HepG2 (cell line): ENCODE measurements around the gene NPC1. TPM values are rescaled to one million over a fixed set of nuclear protein-coding genes. Genes with fewer than 3 reads are reported as not detected.
A peak's percentile ranks its signal among the peaks of the same experiment; 100 is the strongest.

Experiments used
- ARID3A ChIP-seq: IDR thresholded peaks from 2 replicates; pipeline ENCODE4 v1.6.1; 2012; ENCODE audit warnings: low read depth, low read length, improper control_type of control experiment
- CREB3 ChIP-seq: sonication (generic); formaldehyde crosslinking; IDR thresholded peaks from 2 replicates; pipeline ENCODE4 v1.5.0; 2020; ENCODE audit warnings: missing genetic modification reagents
- FOXA3 ChIP-seq: IDR thresholded peaks from 2 replicates; pipeline ENCODE4 v1.6.1; 2016; ENCODE audit warnings: missing genetic modification reagents, missing compliant biosample characterization
- HNF1A ChIP-seq, 2 experiments: sonication (generic) in 1 of 2; formaldehyde crosslinking in 1 of 2; IDR thresholded peaks; 2 replicates each; pipeline versions ENCODE4 v1.4.0 to v1.6.1; 2016 to 2020; ENCODE audit warnings: borderline replicate concordance in 1 of 2, low read depth in 1 of 2, mild to moderate bottlenecking in 1 of 2, missing genetic modification reagents in 1 of 2
- HNF4A ChIP-seq: sonication (generic); formaldehyde crosslinking; IDR thresholded peaks from 2 replicates; pipeline ENCODE4 v1.4.0; 2020; ENCODE audit warnings: missing genetic modification reagents
- ISL2 ChIP-seq: sonication (generic); formaldehyde crosslinking; IDR thresholded peaks from 2 replicates; pipeline ENCODE4 v1.5.0; 2020; ENCODE audit warnings: missing genetic modification reagents
- MZF1 ChIP-seq: sonication (generic); formaldehyde crosslinking; IDR thresholded peaks from 2 replicates; pipeline ENCODE4 v1.8.1; 2023; ENCODE audit warnings: mild to moderate bottlenecking, missing genetic modification reagents, borderline replicate concordance
- PAF1 ChIP-seq: IDR thresholded peaks from 2 replicates; pipeline ENCODE4 v1.6.1; 2016; ENCODE audit warnings: missing genetic modification reagents, missing compliant biosample characterization
- RBM39 ChIP-seq: fragments of 200-400 bp; formaldehyde crosslinking; IDR thresholded peaks from one replicate; pipeline ENCODE4 v1.6.1; 2018; ENCODE audit warnings: antibody characterized with exemption, mild to moderate bottlenecking, low read depth, low read length; ENCODE audit not compliant: poor library complexity, severe bottlenecking
- RXRA ChIP-seq: sonication (generic); formaldehyde crosslinking; IDR thresholded peaks from 2 replicates; pipeline ENCODE4 v1.5.1; 2020; ENCODE audit warnings: missing genetic modification reagents
- SRSF9 ChIP-seq: fragments of 200-400 bp; formaldehyde crosslinking; IDR thresholded peaks from 2 replicates; pipeline ENCODE4 v1.6.1; 2018; ENCODE audit warnings: borderline replicate concordance, mild to moderate bottlenecking, low read depth, low read length; ENCODE audit not compliant: insufficient read depth, poor library complexity, severe bottlenecking
- USF2 ChIP-seq, 2 experiments: sonication (generic) in 1 of 2; formaldehyde crosslinking in 1 of 2; IDR thresholded peaks; 2 replicates each; pipeline versions ENCODE4 v1.5.1 to v1.6.1; 2011 to 2020; ENCODE audit warnings: borderline replicate concordance in 1 of 2, low read depth in 1 of 2, low read length in 1 of 2, mild to moderate bottlenecking in 1 of 2, missing genetic modification reagents in 1 of 2, moderate library complexity in 1 of 2
- ZC3H4 ChIP-seq: sonication (generic); formaldehyde crosslinking; IDR thresholded peaks from 2 replicates; pipeline ENCODE4 v1.4.0; 2020; ENCODE audit warnings: missing genetic modification reagents, borderline replicate concordance
- ZMAT3 ChIP-seq: sonication (generic); formaldehyde crosslinking; conservative IDR thresholded peaks from 2 replicates; pipeline ENCODE4 v1.7.0; 2021; ENCODE audit warnings: missing genetic modification reagents
- ZNF44 ChIP-seq: sonication (generic); formaldehyde crosslinking; IDR thresholded peaks from 2 replicates; pipeline ENCODE4 v1.5.1; 2020; ENCODE audit warnings: mild to moderate bottlenecking, missing genetic modification reagents
- ZNF558 ChIP-seq: sonication (generic); formaldehyde crosslinking; IDR thresholded peaks from 2 replicates; pipeline ENCODE4 v1.9.0; 2022; ENCODE audit warnings: mild to moderate bottlenecking, missing genetic modification reagents, borderline replicate concordance
- ZNF577 ChIP-seq: sonication (generic); formaldehyde crosslinking; IDR thresholded peaks from 2 replicates; pipeline ENCODE4 v1.4.0; 2020; ENCODE audit warnings: mild to moderate bottlenecking, low read depth, missing genetic modification reagents, borderline replicate concordance
- ZNF589 ChIP-seq: sonication (generic); formaldehyde crosslinking; conservative IDR thresholded peaks from 2 replicates; pipeline ENCODE4 v1.8.0; 2022; ENCODE audit warnings: mild to moderate bottlenecking, moderate library complexity, missing genetic modification reagents
- ZNF740 ChIP-seq: sonication (generic); formaldehyde crosslinking; IDR thresholded peaks from 2 replicates; pipeline ENCODE4 v1.4.0; 2020; ENCODE audit warnings: missing genetic modification reagents
- polyA plus RNA-seq, 8 experiments: library from polyadenylated mRNA; depleted of rRNA in 3 of 8; stranded (reverse) in 7 of 8; unstranded in 1 of 8; fragments of >200 nt; fragmentation: Illumina TruSeq in 4 of 8; extraction: Trizol in 4 of 8; gene quantifications; 2 replicates each; pipeline versions ENCODE4 v1.2.1 to v1.2.3, GENCODE V29; 2011 to 2016; ENCODE audit warnings: low read depth in 4 of 8, missing spikeins in 1 of 8, mixed read lengths in 1 of 8; ENCODE audit not compliant: insufficient read depth in 1 of 8
- total RNA-seq, 5 experiments: library from RNA; depleted of rRNA; stranded (reverse); fragments of >200 nt; fragmentation: Illumina TruSeq; extraction: Trizol; gene quantifications; 2 replicates each; pipeline ENCODE4 v1.2.3, GENCODE V29; 2016; ENCODE audit warnings: low read depth in 1 of 5

The NPC1 gene
- total and polyA plus RNA-seq, 2 of the 13 experiments (the other 11 are each of a cell fraction or from before 2014, with no cell fraction given) = 46.5 to 114 TPM

- TF ChIP-seq HNF1A (IDR thresholded peaks at IDR 0.05; ENCODE audit: low read depth) (no peak), HNF1A (CRISPR knock-in tag; IDR thresholded peaks at IDR 0.05; ENCODE audit: borderline replicate concordance) (no peak), HNF4A (CRISPR knock-in tag) (peak; percentile 98), RBM39 (no peak), ZNF577 (CRISPR knock-in tag) (no peak), ISL2 (CRISPR knock-in tag) (peak; percentile 62), ZNF740 (CRISPR knock-in tag) (no peak), SRSF9 (no peak), ARID3A (no peak), MZF1 (CRISPR knock-in tag) (no peak), ZNF589 (CRISPR knock-in tag) (no peak), CREB3 (no peak), PAF1 (CRISPR knock-in tag) (no peak), RXRA (CRISPR knock-in tag) (peak; percentile 98), ZC3H4 (no peak), FOXA3 (CRISPR knock-in tag) (peak; percentile 95), ZMAT3 (CRISPR knock-in tag) (no peak), USF2 (IDR thresholded peaks at IDR 0.05; ENCODE audit: low read depth, low read length) (no peak), USF2 (CRISPR knock-in tag; IDR thresholded peaks at IDR 0.05; ENCODE audit: borderline replicate concordance) (no peak), ZNF558 (CRISPR knock-in tag) (no peak), ZNF44 (CRISPR knock-in tag) (no peak)
These were observed 41.0 kb downstream of the NPC1 start (continued) for GRCh38 chr18:23545247-23545789.
